ENCODE measurements around the gene AMMECR1.

GRCh38 chrX:110153896-110154295 lies 164.0 kb downstream of the AMMECR1 start:
- TF ChIP-seq EP300 (IDR thresholded peaks at IDR 0.05) (no peak), POLR2A (IDR thresholded peaks at IDR 0.05) (no peak), POLR2AphosphoS5 (IDR thresholded peaks at IDR 0.05) (no peak)

Measured in upper lobe of left lung (tissue), 4 donors.